Tibial nerve (tissue), 4 donors: ENCODE data around the gene MBD3L5. TPM values are rescaled to one million over a fixed set of nuclear protein-coding genes. Genes with fewer than 3 reads are reported as not detected.
A peak's percentile ranks its signal among the peaks of the same experiment; 100 is the strongest.
"Not testable (repeated sequence)": the region's sequence is repeated elsewhere in the genome, so short reads cannot be mapped to it uniquely, and the experiment has no call there.

Experiments used
- DNase-seq, 2 donors: peaks; one replicate each; pipeline ENCODE4 v3.0.0-alpha.2; 2019; ENCODE audit warnings: low spot score in 2 of 2
- H3K27ac ChIP-seq, 4 donors: fragments of 200-600 bp; sonication (generic) in 3 of 4; one replicate each; pipeline ENCODE4 v1.5.1; 2017 to 2019; ENCODE audit warnings: mild to moderate bottlenecking in 1 of 4
- H3K27me3 ChIP-seq, 2 donors: fragments of 200-600 bp; sonication (generic) in 1 of 2; one replicate each; pipeline versions ENCODE4 v1.5.1 to v1.6.0; 2017 to 2019
- H3K36me3 ChIP-seq, 3 donors: fragments of 200-600 bp; sonication (generic); one replicate each; pipeline ENCODE4 v1.5.1; 2018 to 2019
- H3K4me1 ChIP-seq, 4 donors: fragments of 200-600 bp; sonication (generic) in 3 of 4; one replicate each; pipeline ENCODE4 v1.5.1; 2017 to 2019
- H3K4me3 ChIP-seq, 4 donors: fragments of 200-600 bp; sonication (generic) in 3 of 4; one replicate each; pipeline ENCODE4 v1.5.1; 2017 to 2019; ENCODE audit warnings: mild to moderate bottlenecking in 1 of 4, moderate library complexity in 1 of 4
- H3K9me3 ChIP-seq, 4 donors: fragments of 200-600 bp; sonication (generic) in 3 of 4; one replicate each; pipeline ENCODE4 v1.5.1; 2017 to 2019
- EP300 ChIP-seq, 2 donors: sonication (generic); formaldehyde crosslinking; IDR thresholded peaks; one replicate each; pipeline ENCODE4 v1.6.1; 2017; ENCODE audit warnings: antibody characterized with exemption in 2 of 2, mild to moderate bottlenecking in 1 of 2
- POLR2A ChIP-seq, 2 donors: fragments of 450-650 bp; IDR thresholded peaks; one replicate each; pipeline ENCODE4 v1.6.1; 2017; ENCODE audit warnings: antibody characterized with exemption in 2 of 2, mild to moderate bottlenecking in 2 of 2, moderate library complexity in 2 of 2
- WGBS, 2 donors: methylation state at CpG; one replicate each; pipeline ENCODE4 v1.1.5; 2018; 5-methylcytosine and 5-hydroxymethylcytosine counted together
- total RNA-seq, 4 donors: library from RNA; depleted of rRNA; stranded (reverse); fragments of >200 nt; gene quantifications; one replicate each; pipeline ENCODE4 v1.1.0, GENCODE V29; 2016
- TF ChIP-seq, protein P1 (sequence below), 5 experiments: fragments of 200-600 bp in 3 of 5; fragments of 450-650 bp in 2 of 5; sonication (generic) in 3 of 5; IDR thresholded peaks; one replicate each; pipeline ENCODE4 v1.5.1; 2016 to 2019; ENCODE audit warnings: antibody characterized with exemption in 5 of 5, mild to moderate bottlenecking in 3 of 5, moderate library complexity in 2 of 5

The MBD3L5 gene
- total RNA-seq, 4 donors from 2014 or later, result not detected

GRCh38 chr19:7063339-7063738 lies 33.0 kb downstream of the MBD3L5 start:
- no peaks in the 10 kb centered on the region for H3K9me3 ChIP-seq
- no peak for DNase-seq
- H3K4me1 ChIP-seq, result no peaks in the 10 kb centered on the region
- H3K27me3 ChIP-seq, result no peaks in the 10 kb centered on the region
- H3K4me3 ChIP-seq, result no peak overlapping the region
- no peaks in the 10 kb centered on the region for H3K36me3 ChIP-seq
- WGBS, 2 donors, result 79 to 91% methylated on average over 4 of the region's 4 CpGs
- H3K27ac ChIP-seq, result no peak overlapping the region
- TF ChIP-seq POLR2A (IDR thresholded peaks at IDR 0.05), result no peak
- TF ChIP-seq EP300 (IDR thresholded peaks at IDR 0.05), result no peak
- TF ChIP-seq, protein P1, sequence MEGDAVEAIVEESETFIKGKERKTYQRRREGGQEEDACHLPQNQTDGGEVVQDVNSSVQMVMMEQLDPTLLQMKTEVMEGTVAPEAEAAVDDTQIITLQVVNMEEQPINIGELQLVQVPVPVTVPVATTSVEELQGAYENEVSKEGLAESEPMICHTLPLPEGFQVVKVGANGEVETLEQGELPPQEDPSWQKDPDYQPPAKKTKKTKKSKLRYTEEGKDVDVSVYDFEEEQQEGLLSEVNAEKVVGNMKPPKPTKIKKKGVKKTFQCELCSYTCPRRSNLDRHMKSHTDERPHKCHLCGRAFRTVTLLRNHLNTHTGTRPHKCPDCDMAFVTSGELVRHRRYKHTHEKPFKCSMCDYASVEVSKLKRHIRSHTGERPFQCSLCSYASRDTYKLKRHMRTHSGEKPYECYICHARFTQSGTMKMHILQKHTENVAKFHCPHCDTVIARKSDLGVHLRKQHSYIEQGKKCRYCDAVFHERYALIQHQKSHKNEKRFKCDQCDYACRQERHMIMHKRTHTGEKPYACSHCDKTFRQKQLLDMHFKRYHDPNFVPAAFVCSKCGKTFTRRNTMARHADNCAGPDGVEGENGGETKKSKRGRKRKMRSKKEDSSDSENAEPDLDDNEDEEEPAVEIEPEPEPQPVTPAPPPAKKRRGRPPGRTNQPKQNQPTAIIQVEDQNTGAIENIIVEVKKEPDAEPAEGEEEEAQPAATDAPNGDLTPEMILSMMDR (IDR thresholded peaks at IDR 0.05), result no peak

- Histone ChIP-seq H3K4me3 (no peak overlapping the region), H3K9me3 (no peaks in the 10 kb centered on the region), H3K27ac (no peak overlapping the region), H3K36me3 (no peaks in the 10 kb centered on the region), H3K4me1 (no peaks in the 10 kb centered on the region), H3K27me3 (no peaks in the 10 kb centered on the region)
- 86 to 91% methylated on average over 9 of the region's 9 CpGs for WGBS, 2 donors
- no peak for DNase-seq
- TF ChIP-seq, protein P1 (IDR thresholded peaks at IDR 0.05), result no peak
- TF ChIP-seq EP300 (IDR thresholded peaks at IDR 0.05) (no peak), POLR2A (IDR thresholded peaks at IDR 0.05) (no peak)
Measured at GRCh38 chr19:7063764-7064418, 33.5 kb downstream of the MBD3L5 start.

- not testable (repeated sequence) for H3K4me3 ChIP-seq, H3K27me3 ChIP-seq, H3K9me3 ChIP-seq, DNase-seq, H3K27ac ChIP-seq
- WGBS, 2 donors, result 45 to 60% methylated on average over 13 of the region's 13 CpGs
- peaks cover 0 to 10% (median 7%) of the 10 kb centered on the region in 4 donors for H3K4me1 ChIP-seq
- H3K36me3 ChIP-seq, result peaks cover 0 to 16% (median 0%) of the 10 kb centered on the region in 3 donors
Measured at GRCh38 chr19:7067122-7067521, 36.7 kb downstream of the MBD3L5 start.

GRCh38 chr19:7067716-7068115 lies 37.3 kb downstream of the MBD3L5 start:
- 84 to 89% methylated on average over 2 of the region's 2 CpGs for WGBS, 2 donors
- Histone ChIP-seq H3K9me3 (no peaks in the 10 kb centered on the region), H3K36me3 (peaks cover 2 to 22% (median 6%) of the 10 kb centered on the region in 3 donors), H3K4me1 (peaks cover 0 to 10% (median 7%) of the 10 kb centered on the region in 4 donors), H3K4me3 (no peak overlapping the region), H3K27ac (no peak overlapping the region), H3K27me3 (no peaks in the 10 kb centered on the region)
- TF ChIP-seq EP300 (IDR thresholded peaks at IDR 0.05) (no peak), POLR2A (IDR thresholded peaks at IDR 0.05) (no peak)
- TF ChIP-seq, protein P1 (IDR thresholded peaks at IDR 0.05), result no peak
- no peak for DNase-seq

DNA sequence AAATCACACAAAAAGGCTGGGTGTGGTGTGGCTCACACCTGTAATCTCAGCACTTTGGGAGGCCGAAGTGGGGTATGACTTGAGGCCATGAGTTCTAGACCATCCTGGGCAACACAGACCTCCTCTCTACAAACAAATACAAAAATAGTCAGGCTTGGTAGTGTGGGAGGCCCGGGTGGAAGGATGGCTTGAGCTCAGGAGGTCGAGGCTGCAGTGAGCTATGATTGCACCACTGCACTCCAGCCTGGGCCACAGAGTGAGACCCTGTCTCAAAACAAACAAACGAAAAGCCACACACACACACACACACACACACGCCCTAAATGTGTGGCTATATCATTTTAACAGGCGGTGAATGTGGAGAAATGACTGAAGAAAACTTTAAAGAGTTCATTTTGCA lies 38.2 kb downstream of the MBD3L5 start:
- Histone ChIP-seq H3K9me3 (peaks cover 0 to 3% (median 0%) of the 10 kb centered on the region in 4 donors), H3K27me3 (no peaks in the 10 kb centered on the region), H3K4me3 (peak overlapping the region in 2 of 4 donors; percentile 84 to 99), H3K27ac (peak overlapping the region in 3 of 4 donors; percentile 69 to 92 (median 80)), H3K4me1 (peaks cover 0 to 10% (median 7%) of the 10 kb centered on the region in 4 donors), H3K36me3 (peaks cover 2 to 31% (median 10%) of the 10 kb centered on the region in 3 donors)
- 82 to 84% methylated on average over 6 of the region's 6 CpGs for WGBS, 2 donors
- no peak for DNase-seq
- TF ChIP-seq POLR2A (IDR thresholded peaks at IDR 0.05) (no peak), EP300 (IDR thresholded peaks at IDR 0.05) (no peak)
- TF ChIP-seq, protein P1 (IDR thresholded peaks at IDR 0.05), result no peak
